Muscle of back (tissue), 11 donors: ENCODE data around the gene CCDC24. TPM values are rescaled to one million over a fixed set of nuclear protein-coding genes. Genes with fewer than 3 reads are reported as not detected.

ENCODE experiments used
- DNase-seq, 3 donors: peaks; one replicate each; pipeline versions ENCODE4 v3.0.0 to v3.0.0-alpha.2; 2013
- polyA plus RNA-seq, 10 donors: library from polyadenylated mRNA; unstranded; fragments of 120-200 nt; gene quantifications; one replicate each; pipeline ENCODE4 v1.2.1, GENCODE V29; 2013; ENCODE audit not compliant: insufficient read length in 10 of 10

Gene CCDC24
- polyA plus RNA-seq, 10 donors: 0.56 to 1.6 (median 0.98) TPM

GRCh38 chr1:44040418-44040817 lies 49.0 kb downstream of the CCDC24 start:
- no peak for DNase-seq

GRCh38 chr1:44040846-44041245 lies 49.4 kb downstream of the CCDC24 start:
- DNase-seq: no peak

GRCh38 chr1:44043176-44044070 lies 52.0 kb downstream of the CCDC24 start:
- DNase-seq: no peak

GRCh38 chr1:44044071-44044801 lies 52.8 kb downstream of the CCDC24 start:
- no peak for DNase-seq

GRCh38 chr1:44045064-44045463 lies 53.7 kb downstream of the CCDC24 start:
- DNase-seq: no peak

Other genes with a start within 250 kb of the CCDC24 start
- gene ARTN, start 57.8 kb upstream of the CCDC24 start, polyA plus RNA-seq: 1 to 10 TPM in 6 of 10 donors, under 1 TPM in 4; 0.29 to 2.7 (median 1.1) TPM
- 10 to 100 TPM; 19.4 to 32.2 (median 23.8) TPM for gene IPO13, start 44.6 kb upstream of the CCDC24 start, polyA plus RNA-seq
- gene DPH2, start 21.6 kb upstream of the CCDC24 start, polyA plus RNA-seq: 10 to 100 TPM; 13.7 to 19.3 (median 18.2) TPM
- gene ATP6V0B, start 16.6 kb upstream of the CCDC24 start, polyA plus RNA-seq: 10 to 100 TPM; 40.0 to 52.8 (median 48.9) TPM
- gene B4GALT2, start 12.4 kb upstream of the CCDC24 start, polyA plus RNA-seq: 10 to 100 TPM; 36.4 to 65.4 (median 42.9) TPM
- 1 to 10 TPM; 2.0 to 5.5 (median 3.8) TPM for gene SLC6A9, start 39.9 kb downstream of the CCDC24 start, polyA plus RNA-seq
- gene KLF17, start 127.2 kb downstream of the CCDC24 start, polyA plus RNA-seq: under 1 TPM in 7 of 10 donors, not detected in 3; 0.09 to 0.36 (median 0.13) TPM
- gene KLF18, start 150.0 kb downstream of the CCDC24 start, polyA plus RNA-seq: not detected
- gene DMAP1, start 221.9 kb downstream of the CCDC24 start, polyA plus RNA-seq: 10 to 100 TPM; 30.6 to 43.0 (median 36.4) TPM